PC-3 (cell line): ENCODE measurements around the gene VPS33A.

ENCODE experiments used
- EZH2 ChIP-seq: fragments of 300-600 bp; sonication (generic); IDR thresholded peaks from one replicate; pipeline ENCODE4 v1.6.1; 2017; ENCODE audit warnings: antibody characterized with exemption, mild to moderate bottlenecking, low read length; ENCODE audit not compliant: unreplicated experiment
- EZH2phosphoT487 ChIP-seq: fragments of 300-600 bp; sonication (generic); IDR thresholded peaks from 2 replicates; pipeline ENCODE4 v1.6.1; 2018; ENCODE audit warnings: mild to moderate bottlenecking, antibody characterized with exemption, low read length, borderline replicate concordance
- TF ChIP-seq, protein P1 (sequence below): fragments of 300-600 bp; sonication (generic); conservative IDR thresholded peaks from 2 replicates; pipeline ENCODE4 v1.5.1; 2017; ENCODE audit warnings: antibody characterized with exemption, low read depth, mild to moderate bottlenecking, low read length

DNA sequence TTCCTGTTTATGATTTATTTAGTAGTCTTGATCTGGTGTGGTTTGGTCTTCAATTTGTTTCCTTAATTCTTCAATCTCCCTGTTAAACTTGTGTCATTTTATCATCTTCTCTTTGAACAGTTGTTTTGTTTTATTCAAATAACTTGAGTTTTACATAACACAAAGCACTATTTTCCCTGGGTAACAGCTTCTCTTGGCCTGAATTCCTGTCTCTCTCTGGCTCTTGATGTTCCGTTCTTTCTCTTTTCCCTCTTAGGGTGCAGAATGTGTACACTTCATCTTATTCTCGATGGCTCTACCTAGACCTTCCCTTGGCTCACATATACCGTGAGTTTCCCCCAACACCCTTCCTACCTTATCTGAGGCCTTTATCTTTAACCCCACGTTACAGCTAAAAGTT lies 36.8 kb upstream of the VPS33A start:
- TF ChIP-seq, protein P1, sequence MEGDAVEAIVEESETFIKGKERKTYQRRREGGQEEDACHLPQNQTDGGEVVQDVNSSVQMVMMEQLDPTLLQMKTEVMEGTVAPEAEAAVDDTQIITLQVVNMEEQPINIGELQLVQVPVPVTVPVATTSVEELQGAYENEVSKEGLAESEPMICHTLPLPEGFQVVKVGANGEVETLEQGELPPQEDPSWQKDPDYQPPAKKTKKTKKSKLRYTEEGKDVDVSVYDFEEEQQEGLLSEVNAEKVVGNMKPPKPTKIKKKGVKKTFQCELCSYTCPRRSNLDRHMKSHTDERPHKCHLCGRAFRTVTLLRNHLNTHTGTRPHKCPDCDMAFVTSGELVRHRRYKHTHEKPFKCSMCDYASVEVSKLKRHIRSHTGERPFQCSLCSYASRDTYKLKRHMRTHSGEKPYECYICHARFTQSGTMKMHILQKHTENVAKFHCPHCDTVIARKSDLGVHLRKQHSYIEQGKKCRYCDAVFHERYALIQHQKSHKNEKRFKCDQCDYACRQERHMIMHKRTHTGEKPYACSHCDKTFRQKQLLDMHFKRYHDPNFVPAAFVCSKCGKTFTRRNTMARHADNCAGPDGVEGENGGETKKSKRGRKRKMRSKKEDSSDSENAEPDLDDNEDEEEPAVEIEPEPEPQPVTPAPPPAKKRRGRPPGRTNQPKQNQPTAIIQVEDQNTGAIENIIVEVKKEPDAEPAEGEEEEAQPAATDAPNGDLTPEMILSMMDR = no peak
- no peak for TF ChIP-seq EZH2
- TF ChIP-seq EZH2phosphoT487 = no peak
